OCI-LY3 (cell line): Measurements from ENCODE around the gene GAPDH.

Source experiments
- EZH2phosphoT487 ChIP-seq: fragments of 200-600 bp; shearing (Covaris generic); IDR thresholded peaks from 2 replicates; pipeline ENCODE4 v1.6.1; 2018; ENCODE audit warnings: antibody characterized with exemption, mixed run types, low read depth
- TF ChIP-seq, protein P1 (sequence below): fragments of 200-600, 300-600 bp; sonication (generic); IDR thresholded peaks from 2 replicates; pipeline ENCODE4 v1.5.1; 2014; ENCODE audit warnings: antibody characterized with exemption, low read length, low read depth

DNA sequence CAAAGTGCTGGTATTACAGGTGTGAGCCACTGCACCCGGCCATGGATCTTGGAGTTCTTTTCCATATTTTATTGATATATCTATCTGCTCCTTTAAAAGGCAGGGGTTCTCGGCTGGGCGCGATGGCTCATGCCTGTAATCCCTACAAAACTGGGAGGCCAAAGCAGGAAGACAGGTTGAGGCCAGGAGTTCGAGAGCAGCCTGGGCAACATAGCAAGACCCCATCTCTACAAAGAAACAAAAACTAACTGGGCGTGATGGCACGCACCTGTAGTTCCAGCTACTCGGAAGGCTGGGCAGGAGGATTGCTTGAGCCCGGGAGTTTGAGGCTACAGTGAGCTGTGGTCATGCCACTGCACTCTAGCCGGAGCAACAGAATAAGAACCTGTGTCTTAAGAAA, 12.1 kb upstream of the GAPDH start:
- TF ChIP-seq, protein P1, sequence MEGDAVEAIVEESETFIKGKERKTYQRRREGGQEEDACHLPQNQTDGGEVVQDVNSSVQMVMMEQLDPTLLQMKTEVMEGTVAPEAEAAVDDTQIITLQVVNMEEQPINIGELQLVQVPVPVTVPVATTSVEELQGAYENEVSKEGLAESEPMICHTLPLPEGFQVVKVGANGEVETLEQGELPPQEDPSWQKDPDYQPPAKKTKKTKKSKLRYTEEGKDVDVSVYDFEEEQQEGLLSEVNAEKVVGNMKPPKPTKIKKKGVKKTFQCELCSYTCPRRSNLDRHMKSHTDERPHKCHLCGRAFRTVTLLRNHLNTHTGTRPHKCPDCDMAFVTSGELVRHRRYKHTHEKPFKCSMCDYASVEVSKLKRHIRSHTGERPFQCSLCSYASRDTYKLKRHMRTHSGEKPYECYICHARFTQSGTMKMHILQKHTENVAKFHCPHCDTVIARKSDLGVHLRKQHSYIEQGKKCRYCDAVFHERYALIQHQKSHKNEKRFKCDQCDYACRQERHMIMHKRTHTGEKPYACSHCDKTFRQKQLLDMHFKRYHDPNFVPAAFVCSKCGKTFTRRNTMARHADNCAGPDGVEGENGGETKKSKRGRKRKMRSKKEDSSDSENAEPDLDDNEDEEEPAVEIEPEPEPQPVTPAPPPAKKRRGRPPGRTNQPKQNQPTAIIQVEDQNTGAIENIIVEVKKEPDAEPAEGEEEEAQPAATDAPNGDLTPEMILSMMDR = no peak
- TF ChIP-seq EZH2phosphoT487 = no peak
